Activated naive CD4-positive, alpha-beta T cell treated with Interleukin-2 at 50 U/mL for 16 hours (primary cell): ENCODE measurements around the gene NRL.
"Not testable (repeated sequence)": the region's sequence is repeated elsewhere in the genome, so short reads cannot be mapped to it uniquely, and the experiment has no call there.

Experiments
- DNase-seq: peaks from one replicate; pipeline ENCODE4 v3.0.0-alpha.2; 2020

The NRL gene

GRCh38 chr14:24051789-24052655 is 62.7 kb downstream of the NRL start, which contains the start of gene CARMIL3:
Gene CARMIL3, plus strand, starts transcription at chr14:24052009. Its CDS starts 145 bp downstream, at chr14:24052154.
- DNase-seq, result peak; percentile 65

GRCh38 chr14:24051176-24051788 is 63.5 kb downstream of the NRL start:
- DNase-seq, result peak; percentile 11

GRCh38 chr14:24050753-24051152 is 64.0 kb downstream of the NRL start:
- DNase-seq, result not testable (repeated sequence)

- not testable (repeated sequence) for DNase-seq
Measured at GRCh38 chr14:24049002-24049401, 65.7 kb downstream of the NRL start.

- DNase-seq, result no peak
Measured at GRCh38 chr14:24042746-24043145, 72.0 kb downstream of the NRL start.

GRCh38 chr14:24040692-24041091 is 74.1 kb downstream of the NRL start:
- no peak for DNase-seq

GRCh38 chr14:24038686-24039085 is 76.1 kb downstream of the NRL start:
- DNase-seq, result no peak

GRCh38 chr14:24037658-24038037 is 77.1 kb downstream of the NRL start:
- no peak for DNase-seq

- DNase-seq, result not testable (repeated sequence)
Measured at GRCh38 chr14:24036963-24037657, 77.6 kb downstream of the NRL start.

GRCh38 chr14:24036169-24036962 is 78.4 kb downstream of the NRL start:
- peak; percentile 63 for DNase-seq

GRCh38 chr14:24035769-24036168 is 79.0 kb downstream of the NRL start:
- not testable (repeated sequence) for DNase-seq

GRCh38 chr14:24032727-24033418 is 81.9 kb downstream of the NRL start:
- DNase-seq, result no peak

GRCh38 chr14:24031331-24031730 is 83.4 kb downstream of the NRL start:
- DNase-seq, result not testable (repeated sequence)

- not testable (repeated sequence) for DNase-seq
Measured at GRCh38 chr14:24029687-24030086, 85.1 kb downstream of the NRL start.
